ENCODE data around the gene GPBAR1. TPM values are rescaled to one million over a fixed set of nuclear protein-coding genes. Genes with fewer than 3 reads are reported as not detected.

The GPBAR1 gene
- total and polyA plus RNA-seq, 9 of the 15 experiments (the other 6 are each of a cell fraction or from before 2014, with no cell fraction given), result not detected

DNA sequence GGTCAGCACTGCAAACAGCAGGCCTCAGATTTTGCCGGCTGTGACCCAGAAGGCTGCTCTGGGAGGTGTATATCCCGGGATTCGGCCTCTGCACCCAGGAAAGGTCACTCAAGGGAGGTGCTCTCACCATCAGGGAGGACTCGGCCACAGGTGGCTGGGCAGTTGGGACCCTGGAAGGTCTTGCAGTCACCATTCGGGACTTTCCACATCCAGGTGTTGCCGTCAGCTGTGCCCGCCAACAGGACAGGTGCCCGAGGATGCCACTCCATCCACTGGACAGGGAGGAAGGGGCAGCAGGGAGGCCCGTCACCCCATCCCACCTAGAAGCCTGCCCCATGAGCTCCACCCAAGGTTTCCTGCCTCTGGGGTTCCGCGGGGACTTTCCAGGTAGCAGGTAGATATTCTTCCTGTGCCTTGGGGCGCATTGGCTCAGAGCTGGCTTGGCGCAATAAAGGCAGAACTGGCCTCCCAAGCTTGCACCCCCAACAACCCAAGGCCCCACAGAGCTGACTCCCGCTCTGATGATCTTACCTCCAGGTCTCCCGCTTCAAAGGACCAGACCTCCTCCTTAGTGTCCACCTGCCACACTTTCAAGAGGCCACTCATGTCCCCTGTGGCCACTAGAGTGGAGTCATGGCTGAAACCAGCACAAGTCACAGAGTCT, 5.6 kb downstream of the GPBAR1 start:
- WGBS (ENCODE audit: insufficient coverage, low coverage, missing lambda C conversion rate), result 95% methylated on average over 9 of the region's 15 CpGs
- Histone ChIP-seq H3K4me2 (ENCODE audit: insufficient read depth, low read length) (no peak overlapping the region), H3K27me3 (ENCODE audit: control insufficient read depth in 2 of 2, insufficient read depth in 2 of 2, low read length in 2 of 2) (no peaks in the 10 kb centered on the region), H3K79me2 (ENCODE audit: control insufficient read depth, insufficient read depth, low read length) (peaks cover 22% of the 10 kb centered on the region), H3K9me3 (replicated peaks; ENCODE audit: control insufficient read depth, insufficient read depth, low read depth, low read length) (no peaks in the 10 kb centered on the region), H3K4me3 (no peak overlapping the region), H4K20me1 (replicated peaks; ENCODE audit: control insufficient read depth, insufficient read depth, low read length) (0 out of 2 replicates have a peak, but pooled peaks cover 3% of the 10 kb centered on the region), H3K4me1 (replicated peaks in 1 of 2; ENCODE audit: control insufficient read depth in 2 of 2, insufficient read depth in 2 of 2, low read length in 2 of 2) (peaks cover 4 to 23% of the 10 kb centered on the region in 2 experiments; a peak in 3 of 5 replicates), H3K27ac (ENCODE audit: extremely low read depth, low read depth, low read length) (no peak overlapping the region), H3K36me3 (ENCODE audit: control insufficient read depth, insufficient read depth, low read length) (peaks cover 39% of the 10 kb centered on the region; the same call in 2 of the 3 replicates), H2AFZ (ENCODE audit: low read depth, low read length) (no peak overlapping the region), H3K9ac (ENCODE audit: insufficient read depth in 1 of 2, low read depth in 2 of 2, low read length in 2 of 2) (no peak overlapping the region; a peak in 1 of 4 replicates), H3K9me1 (ENCODE audit: control insufficient read depth, insufficient read depth, low read length) (no peaks in the 10 kb centered on the region)
- in situ Hi-C loops (cut with MboI) (no loop called here), intact Hi-C loops (cut with micrococcal nuclease) (no loop called here)
- FAIRE-seq, result no peak
- ChIA-PET POLR2A (interaction anchor here (0.6 kb wide), 2 partner anchors 53 to 129 kb away, joined by 3 read pairs; no protein-coding TSS in a partner anchor), CTCF (ENCODE audit: low intra/inter-chr PET ratio) (no interaction called here)
- DNase-seq (ENCODE audit: extremely low read depth in 1 of 4, low spot score in 3 of 4), result no peak
- BruUV-seq (replicated peaks), result no TSS peak
- ATAC-seq, result no peak
- TF ChIP-seq ZNF384 (IDR thresholded peaks at IDR 0.05; ENCODE audit: low read depth, low read length), result no peak
- TF ChIP-seq ZNF253 (CRISPR knock-in tag; conservative IDR thresholded peaks at IDR 0.05), result no peak
- TF ChIP-seq CGGBP1 (CRISPR knock-in tag; IDR thresholded peaks at IDR 0.05), result no peak
- no peak for TF ChIP-seq GTF2A2 (tag; IDR thresholded peaks at IDR 0.05)
- no peak for TF ChIP-seq ZNF512 (tag; IDR thresholded peaks at IDR 0.05)
- TF ChIP-seq SMAD3 (CRISPR knock-in tag; conservative IDR thresholded peaks at IDR 0.05), result no peak
- TF ChIP-seq RFX5 (IDR thresholded peaks at IDR 0.05; ENCODE audit: low read depth, low read length), result no peak
- TF ChIP-seq, protein P1, sequence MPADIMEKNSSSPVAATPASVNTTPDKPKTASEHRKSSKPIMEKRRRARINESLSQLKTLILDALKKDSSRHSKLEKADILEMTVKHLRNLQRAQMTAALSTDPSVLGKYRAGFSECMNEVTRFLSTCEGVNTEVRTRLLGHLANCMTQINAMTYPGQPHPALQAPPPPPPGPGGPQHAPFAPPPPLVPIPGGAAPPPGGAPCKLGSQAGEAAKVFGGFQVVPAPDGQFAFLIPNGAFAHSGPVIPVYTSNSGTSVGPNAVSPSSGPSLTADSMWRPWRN (IDR thresholded peaks at IDR 0.05; ENCODE audit: low read depth), result no peak
- TF ChIP-seq ZSCAN29 (IDR thresholded peaks at IDR 0.05), result no peak
- TF ChIP-seq ZNF583 (CRISPR knock-in tag; IDR thresholded peaks at IDR 0.05), result no peak
- TF ChIP-seq ZNF175 (CRISPR knock-in tag; IDR thresholded peaks at IDR 0.05; ENCODE audit: low read depth), result no peak

All from K562 (cell line).